Neuronal stem cell (in vitro differentiated cells): Measurements from ENCODE around the gene APEH.

ENCODE experiments used
- DNase-seq: peaks from one replicate; pipeline ENCODE4 v3.0.0-alpha.2; 2013; ENCODE audit warnings: low spot score
- H2AFZ ChIP-seq: one replicate; pipeline ENCODE4 v1.6.1; 2013; ENCODE audit warnings: mild to moderate bottlenecking, low read length, inconsistent platforms
- H2AK5ac ChIP-seq: 2 replicates; pipeline ENCODE4 v1.6.1; 2013; ENCODE audit warnings: low read depth, mild to moderate bottlenecking, inconsistent platforms, low read length, moderate library complexity, mixed read lengths
- H2BK120ac ChIP-seq: 2 replicates; pipeline ENCODE4 v1.6.1; 2013; ENCODE audit warnings: low read depth, mild to moderate bottlenecking, inconsistent platforms, low read length, moderate library complexity, mixed read lengths
- H2BK12ac ChIP-seq: one replicate; pipeline ENCODE4 v1.6.1; 2013; ENCODE audit warnings: low read length, inconsistent platforms
- H2BK15ac ChIP-seq: 2 replicates; pipeline ENCODE4 v1.6.1; 2013; ENCODE audit warnings: mild to moderate bottlenecking, low read length, inconsistent platforms, mixed read lengths
- H2BK5ac ChIP-seq: one replicate; pipeline ENCODE4 v1.6.1; 2013; ENCODE audit warnings: inconsistent platforms, mild to moderate bottlenecking, low read length, moderate library complexity
- H3K14ac ChIP-seq: one replicate; pipeline ENCODE4 v1.6.1; 2013; ENCODE audit warnings: low read length, inconsistent platforms
- H3K18ac ChIP-seq: 2 replicates; pipeline ENCODE4 v1.6.1; 2013; ENCODE audit warnings: low read length, inconsistent platforms
- H3K23ac ChIP-seq: 2 replicates; pipeline ENCODE4 v1.6.1; 2013; ENCODE audit warnings: low read depth, mild to moderate bottlenecking, mixed read lengths, low read length, inconsistent platforms; ENCODE audit not compliant: poor library complexity
- H3K27ac ChIP-seq: replicated peaks from 3 replicates; pipeline ENCODE4 v1.5.1; 2013; ENCODE audit warnings: low read length, inconsistent platforms
- H3K27me3 ChIP-seq, 3 experiments: 2 replicates each; pipeline ENCODE4 v1.6.1; 2013; ENCODE audit warnings: low read length in 3 of 3, mild to moderate bottlenecking in 2 of 3, inconsistent platforms in 1 of 3, low read depth in 1 of 3, mixed read lengths in 1 of 3, moderate library complexity in 1 of 3; ENCODE audit not compliant: control insufficient read depth in 3 of 3, insufficient read depth in 3 of 3
- H3K36me3 ChIP-seq, 2 donors: replicated peaks in 1 of 2; 2 replicates each; pipeline ENCODE4 v1.6.1; 2013; ENCODE audit warnings: low read length in 2 of 2; ENCODE audit not compliant: control insufficient read depth in 2 of 2, insufficient read depth in 2 of 2
- H3K4ac ChIP-seq: 2 replicates; pipeline ENCODE4 v1.6.1; 2013; ENCODE audit warnings: inconsistent platforms, mild to moderate bottlenecking, low read length, moderate library complexity
- H3K4me1 ChIP-seq, 2 donors: 1 replicate in 1 of 2; 2 replicates in 1 of 2; pipeline ENCODE4 v1.6.1; 2013; ENCODE audit warnings: low read length in 2 of 2, low read depth in 1 of 2; ENCODE audit not compliant: control insufficient read depth in 2 of 2, insufficient read depth in 1 of 2
- H3K4me2 ChIP-seq: one replicate; pipeline ENCODE4 v1.6.1; 2013; ENCODE audit warnings: mild to moderate bottlenecking, low read length, inconsistent platforms; ENCODE audit not compliant: insufficient read depth, poor library complexity, severe bottlenecking
- H3K4me3 ChIP-seq, 2 donors: 2 replicates each; pipeline ENCODE4 v1.5.1; 2013; ENCODE audit warnings: low read length in 2 of 2, mild to moderate bottlenecking in 2 of 2, inconsistent platforms in 1 of 2, moderate library complexity in 1 of 2
- H3K79me1 ChIP-seq: one replicate; pipeline ENCODE4 v1.6.1; 2013; ENCODE audit warnings: low read depth, mild to moderate bottlenecking, inconsistent platforms, low read length, moderate library complexity
- H3K9ac ChIP-seq: one replicate; pipeline ENCODE4 v1.6.1; 2013; ENCODE audit warnings: mild to moderate bottlenecking, low read depth, low read length, inconsistent platforms; ENCODE audit not compliant: poor library complexity
- H3K9me3 ChIP-seq, 2 donors: replicated peaks in 1 of 2; 2 replicates each; pipeline versions ENCODE3 to v1.6.1; 2013; ENCODE audit warnings: low read length in 2 of 2, mild to moderate bottlenecking in 2 of 2, inconsistent platforms in 1 of 2, low read depth in 1 of 2, mixed read lengths in 1 of 2, moderate library complexity in 1 of 2; ENCODE audit not compliant: control insufficient read depth in 2 of 2, insufficient read depth in 1 of 2
- H4K8ac ChIP-seq: one replicate; pipeline ENCODE4 v1.6.1; 2013; ENCODE audit warnings: low read depth, mild to moderate bottlenecking, inconsistent platforms, low read length, moderate library complexity
- H4K91ac ChIP-seq: one replicate; pipeline ENCODE4 v1.6.1; 2013; ENCODE audit warnings: low read length, low read depth, mild to moderate bottlenecking, inconsistent platforms; ENCODE audit not compliant: poor library complexity
- WGBS, 2 donors: extraction: QIAGEN DNeasy Blood & Tissue Kit; methylation state at CpG; one replicate each; pipeline ENCODE4 v1.1.7; 2013; ENCODE audit warnings: missing lambda C conversion rate in 2 of 2, mixed read lengths in 1 of 2; ENCODE audit not compliant: insufficient read length in 2 of 2, insufficient replicate concordance in 1 of 2; ENCODE audit errors: extremely low coverage in 2 of 2; 5-methylcytosine and 5-hydroxymethylcytosine counted together

The APEH gene

DNA sequence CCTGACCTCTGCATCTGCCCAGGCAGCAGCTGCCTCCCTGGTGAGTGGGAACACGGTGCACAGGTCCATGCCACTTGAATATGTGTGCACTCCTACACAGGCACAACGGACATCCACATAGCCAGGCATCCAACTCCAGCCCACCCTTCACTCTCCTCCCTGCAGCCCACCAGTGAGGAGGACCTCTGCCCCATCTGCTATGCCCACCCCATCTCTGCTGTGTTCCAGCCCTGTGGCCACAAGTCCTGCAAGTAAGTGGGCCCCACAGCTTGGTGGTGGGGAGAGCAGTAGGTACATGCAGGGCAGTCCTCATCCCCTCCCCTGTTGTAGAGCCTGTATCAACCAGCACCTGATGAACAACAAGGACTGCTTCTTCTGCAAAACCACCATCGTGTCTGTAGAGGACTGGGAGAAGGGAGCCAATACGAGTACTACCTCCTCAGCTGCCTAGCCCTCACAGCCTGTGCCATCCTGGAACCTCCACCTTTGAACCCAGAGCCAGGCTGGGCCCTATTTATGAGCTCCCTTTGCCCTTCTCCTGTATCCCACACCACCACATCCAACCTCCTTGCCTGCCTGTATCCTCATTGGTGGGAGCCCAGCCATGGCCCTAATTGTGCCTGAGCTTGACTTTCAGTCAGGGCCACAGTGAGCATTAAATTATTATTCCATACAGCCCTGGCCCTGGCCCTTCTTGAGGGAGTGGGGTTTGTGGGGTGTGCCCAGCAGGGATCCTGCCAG, 46.9 kb downstream of the APEH start:
- H2BK12ac ChIP-seq, result no peak overlapping the region
- no peak for DNase-seq
- H3K4me1 ChIP-seq, result peaks cover 14 to 16% of the 10 kb centered on the region in 2 donors
- H3K18ac ChIP-seq, result no peak overlapping the region
- H3K27me3 ChIP-seq, result no peaks in the 10 kb centered on the region
- no peak overlapping the region for H2BK120ac ChIP-seq
- no peak overlapping the region for H2BK5ac ChIP-seq
- no peak overlapping the region for H4K91ac ChIP-seq
- peak overlapping the region in 1 of 2 donors; percentile 31 for H3K4me3 ChIP-seq
- WGBS, 2 donors, result no CpG with 5 or more reads among the region's 4 CpGs
- peaks cover 33 to 78% of the 10 kb centered on the region in 2 donors for H3K36me3 ChIP-seq
- H4K8ac ChIP-seq, result no peak overlapping the region
- no peak overlapping the region for H3K27ac ChIP-seq
- no peak overlapping the region for H3K4me2 ChIP-seq
- H2BK15ac ChIP-seq, result no peak overlapping the region
- H3K9ac ChIP-seq, result no peak overlapping the region
- H3K14ac ChIP-seq, result no peak overlapping the region
- peaks cover 26% of the 10 kb centered on the region for H3K79me1 ChIP-seq
- peaks cover 0 to 3% of the 10 kb centered on the region in 2 donors for H3K9me3 ChIP-seq
- H2AK5ac ChIP-seq, result no peak overlapping the region
- no peak overlapping the region for H3K4ac ChIP-seq
- H2AFZ ChIP-seq, result no peak overlapping the region
- H3K23ac ChIP-seq, result no peak overlapping the region

DNA sequence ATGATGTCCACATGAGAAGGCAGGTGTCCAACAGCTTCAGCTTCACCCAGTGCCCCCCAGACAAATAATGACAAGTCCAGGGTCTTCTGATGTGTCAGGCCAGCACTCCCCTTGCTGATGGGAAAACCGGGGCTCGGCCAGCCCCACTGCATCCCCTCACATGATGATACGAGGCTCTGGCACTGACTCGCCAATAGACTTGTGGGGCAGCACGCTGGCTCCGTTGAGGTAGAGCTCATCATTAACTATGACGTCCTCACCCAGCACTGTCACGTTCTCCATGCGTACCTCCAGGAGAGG, 47.4 kb downstream of the APEH start:
- Histone ChIP-seq H3K4ac (no peak overlapping the region), H3K23ac (no peak overlapping the region), H3K9ac (no peak overlapping the region), H3K14ac (no peak overlapping the region), H3K18ac (no peak overlapping the region), H2AK5ac (no peak overlapping the region), H2BK120ac (no peak overlapping the region), H2BK15ac (no peak overlapping the region), H3K4me3 (no peak overlapping the region), H4K8ac (no peak overlapping the region), H3K4me2 (no peak overlapping the region), H3K27ac (no peak overlapping the region), H4K91ac (no peak overlapping the region), H3K36me3 (peaks cover 34 to 78% of the 10 kb centered on the region in 2 donors), H2AFZ (no peak overlapping the region), H2BK12ac (no peak overlapping the region), H3K79me1 (peaks cover 26% of the 10 kb centered on the region), H2BK5ac (peak overlapping the region; percentile 66), H3K27me3 (no peaks in the 10 kb centered on the region), H3K4me1 (peaks cover 14 to 16% of the 10 kb centered on the region in 2 donors), H3K9me3 (peaks cover 0 to 3% of the 10 kb centered on the region in 2 donors)
- WGBS, 2 donors, result no CpG with 5 or more reads among the region's 9 CpGs
- DNase-seq, result no peak

DNA sequence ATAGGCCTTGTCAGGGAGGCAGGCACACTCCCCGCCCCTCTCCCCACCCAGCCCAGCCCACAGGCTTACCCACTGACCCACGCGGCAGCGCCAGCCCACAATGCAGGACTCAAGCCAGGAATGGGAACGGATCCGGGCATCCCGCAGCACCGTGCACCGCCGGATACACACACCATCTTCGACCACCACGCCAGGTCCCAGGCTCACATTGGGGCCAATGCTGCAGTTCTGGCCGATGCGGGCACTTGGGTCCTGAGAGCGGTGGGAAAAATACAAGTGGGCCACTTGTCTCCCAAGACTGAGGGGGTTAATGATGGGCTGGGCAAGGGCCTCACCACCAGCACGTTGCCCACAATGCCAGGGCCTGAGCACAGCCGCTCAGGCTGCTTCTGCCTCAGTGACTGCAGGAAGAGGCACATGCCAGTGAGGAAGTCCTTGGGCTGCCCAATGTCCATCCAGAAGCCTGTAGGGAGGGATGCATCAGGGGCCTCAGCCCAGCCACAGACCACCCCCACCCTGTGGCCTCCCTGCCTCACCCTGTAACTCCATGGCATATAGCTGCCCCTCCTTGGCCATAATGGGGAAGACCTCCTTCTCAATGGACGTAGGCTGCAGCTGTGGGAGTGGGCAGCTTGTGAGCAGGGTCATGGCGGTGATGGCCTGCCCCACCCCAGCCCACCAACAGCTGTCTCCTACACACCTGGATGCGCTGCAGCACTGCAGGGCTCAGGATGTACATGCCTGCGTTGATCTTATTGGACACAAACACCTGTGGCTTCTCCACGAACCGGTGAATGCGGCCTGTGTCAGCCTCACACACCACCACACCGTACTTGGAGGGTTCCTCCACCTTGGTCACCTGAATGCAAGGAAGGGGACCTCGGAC, 48.0 kb downstream of the APEH start:
- Histone ChIP-seq H3K18ac (peak overlapping the region; percentile 28), H3K4me3 (peak overlapping the region; percentile 27 to 80), H2AFZ (no peak overlapping the region), H3K4ac (no peak overlapping the region), H3K27ac (no peak overlapping the region), H2BK120ac (no peak overlapping the region), H3K27me3 (no peaks in the 10 kb centered on the region), H3K23ac (peak overlapping the region; percentile 43), H3K14ac (peak overlapping the region; percentile 21), H3K9ac (peak overlapping the region; percentile 44), H4K8ac (peak overlapping the region; percentile 82), H3K4me1 (peaks cover 14 to 16% of the 10 kb centered on the region in 2 donors), H2BK12ac (peak overlapping the region; percentile 73), H4K91ac (no peak overlapping the region), H3K79me1 (peaks cover 29% of the 10 kb centered on the region), H3K4me2 (no peak overlapping the region), H2BK5ac (peak overlapping the region; percentile 66), H3K9me3 (peaks cover 0 to 3% of the 10 kb centered on the region in 2 donors), H2AK5ac (peak overlapping the region; percentile 45), H3K36me3 (peaks cover 37 to 78% of the 10 kb centered on the region in 2 donors), H2BK15ac (peak overlapping the region; percentile 26)
- no peak for DNase-seq
- no CpG with 5 or more reads among the region's 26 CpGs for WGBS, 2 donors

DNA sequence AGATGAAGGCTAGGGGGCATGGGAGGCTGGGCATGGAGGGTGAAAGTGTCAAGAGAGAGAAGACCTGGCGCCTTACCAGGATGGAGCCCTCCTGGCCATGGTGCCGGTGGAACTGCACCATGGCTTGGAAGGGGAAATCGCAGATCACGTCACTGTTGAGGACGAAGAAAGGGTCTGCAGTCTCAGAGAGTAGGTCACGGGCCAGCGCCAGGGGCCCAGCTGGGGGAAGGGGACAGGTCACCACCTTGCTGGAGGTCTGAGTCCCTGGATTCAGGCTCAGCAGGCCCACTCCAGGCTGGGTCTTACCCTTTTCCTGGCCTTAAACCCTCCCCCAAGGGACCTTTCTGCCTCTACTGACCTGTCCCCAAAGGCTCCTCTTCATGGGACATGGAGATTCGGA, 48.7 kb downstream of the APEH start:
- H3K27ac ChIP-seq, result no peak overlapping the region

More for the DNA sequence above, 48.7 kb downstream of the APEH start:
- H3K9me3 ChIP-seq, result peaks cover 0 to 3% of the 10 kb centered on the region in 2 donors
- no peak overlapping the region for H3K14ac ChIP-seq
- H3K27me3 ChIP-seq, result no peaks in the 10 kb centered on the region
- peaks cover 14 to 16% of the 10 kb centered on the region in 2 donors for H3K4me1 ChIP-seq
- H2BK12ac ChIP-seq, result no peak overlapping the region
- H2AFZ ChIP-seq, result peak overlapping the region; percentile 93
- H3K36me3 ChIP-seq, result peaks cover 44 to 78% of the 10 kb centered on the region in 2 donors
- H3K23ac ChIP-seq, result no peak overlapping the region
- H2AK5ac ChIP-seq, result peak overlapping the region; percentile 96
- H2BK120ac ChIP-seq, result no peak overlapping the region
- H3K79me1 ChIP-seq, result peaks cover 33% of the 10 kb centered on the region
- H3K18ac ChIP-seq, result no peak overlapping the region
- H4K8ac ChIP-seq, result peak overlapping the region; percentile 83
- H3K9ac ChIP-seq, result no peak overlapping the region
- no peak overlapping the region for H4K91ac ChIP-seq
- H2BK5ac ChIP-seq, result no peak overlapping the region
- no CpG with 5 or more reads among the region's 8 CpGs for WGBS, 2 donors
- peak overlapping the region; percentile 90 for H3K4me2 ChIP-seq
- DNase-seq, result no peak
- H3K4me3 ChIP-seq, result peak overlapping the region; percentile 80 to 97
- H2BK15ac ChIP-seq, result no peak overlapping the region
- H3K4ac ChIP-seq, result no peak overlapping the region
